NCI-H1930 (cell line): ENCODE data around the gene ARHGEF4.

ENCODE experiments used
- DNase-seq, 2 experiments: peaks; one replicate each; lab custom pipeline; 2025; lab: John Stamatoyannopoulos, UW

The ARHGEF4 gene, protein sequence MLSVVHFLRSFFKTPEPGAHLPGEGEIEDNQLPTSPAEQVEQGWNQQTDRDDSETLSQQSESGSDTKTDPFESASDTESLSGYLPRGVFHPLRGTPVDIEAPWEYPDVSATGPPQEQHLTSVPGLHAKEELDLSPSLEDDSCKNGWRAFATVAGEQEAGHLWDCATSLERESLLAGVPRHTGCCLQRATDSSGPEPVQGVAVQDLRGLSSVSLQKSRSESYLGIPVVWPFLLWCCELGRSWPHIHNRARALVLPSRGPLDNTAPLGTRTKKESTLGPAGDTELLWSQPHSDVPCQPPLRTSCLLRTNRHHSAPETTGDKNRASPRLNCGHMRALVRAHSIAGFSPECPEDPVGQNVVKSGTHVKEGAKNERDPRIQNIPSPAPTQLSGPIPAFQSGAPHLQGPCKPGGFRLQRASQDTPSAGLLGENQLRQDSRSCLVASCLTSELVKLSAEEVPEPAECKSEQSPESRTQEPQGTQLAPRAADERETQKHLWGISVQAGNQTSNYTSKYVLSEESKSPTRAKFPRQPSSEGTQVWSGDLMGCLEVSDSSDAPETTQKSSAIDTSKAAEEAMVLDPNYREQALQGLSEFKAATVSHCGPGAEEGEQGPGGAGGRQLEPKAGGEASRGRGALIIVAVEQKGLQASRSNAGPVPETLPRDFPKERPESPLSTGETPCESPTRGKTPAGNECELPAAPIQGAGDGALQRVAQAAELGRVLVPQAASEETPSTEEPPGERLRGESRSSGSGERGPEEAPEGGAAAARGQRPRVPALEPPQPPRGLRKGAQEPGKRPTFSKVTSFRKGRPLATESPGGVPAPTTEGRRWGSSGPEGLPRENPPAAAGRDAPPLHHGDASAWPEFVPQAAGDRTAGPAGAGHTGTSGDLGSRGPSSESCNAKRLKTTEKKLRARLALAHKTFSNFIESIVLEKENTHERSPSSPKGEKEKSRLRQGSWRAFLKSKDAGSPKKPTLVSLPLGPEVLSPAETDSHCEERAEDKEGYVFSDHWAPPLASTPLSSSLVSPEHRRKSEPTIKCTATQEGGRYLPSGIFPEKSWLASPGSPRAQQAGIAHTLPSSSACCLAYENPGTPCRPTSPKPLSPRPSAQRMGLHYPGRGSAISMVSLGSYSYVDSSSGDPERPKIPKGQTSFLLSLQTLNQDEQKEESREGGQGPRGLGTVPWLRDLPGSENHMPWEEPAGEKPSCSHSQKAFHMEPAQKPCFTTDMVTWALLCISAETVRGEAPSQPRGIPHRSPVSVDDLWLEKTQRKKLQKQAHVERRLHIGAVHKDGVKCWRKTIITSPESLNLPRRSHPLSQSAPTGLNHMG (N-terminal part only)

DNA sequence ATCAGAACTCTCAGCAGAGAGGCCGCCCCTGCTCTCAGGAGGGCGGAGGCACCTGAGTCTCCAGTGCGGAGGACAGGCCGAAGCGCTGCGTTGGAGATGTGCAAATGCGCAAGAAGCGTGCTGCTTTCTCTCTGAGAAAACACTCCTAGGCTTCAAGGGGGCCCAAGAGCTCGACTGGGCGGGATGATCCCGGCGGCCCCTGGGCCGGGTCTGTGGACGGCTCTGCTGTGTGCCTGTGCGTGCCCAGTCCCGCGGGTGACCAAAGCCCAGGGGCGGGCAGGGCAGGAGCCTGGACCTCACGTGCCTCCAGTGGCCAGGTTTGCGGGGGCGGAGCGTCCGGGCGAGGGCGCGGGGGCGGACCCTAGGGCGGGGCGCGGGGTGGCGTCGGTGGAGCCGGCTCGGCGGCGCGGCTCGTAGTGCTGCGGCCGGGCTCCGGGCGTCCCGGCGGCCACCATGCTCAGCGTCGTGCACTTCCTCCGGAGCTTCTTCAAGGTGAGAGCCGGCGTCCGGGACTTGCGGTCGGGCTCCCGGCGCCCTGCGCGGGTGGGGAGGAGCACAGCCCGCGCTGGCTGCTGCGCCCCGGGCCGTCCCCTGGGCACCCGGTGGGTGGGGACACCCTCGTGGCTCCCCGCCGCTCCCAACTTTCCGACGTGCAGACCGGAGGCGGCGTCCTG lies at the start of gene ARHGEF4:
ARHGEF4 (plus strand) TSS at position 414 of the 674 bp plus-strand sequence; CDS start at position 454, 40 bp downstream.
- DNase-seq = no peak

DNA sequence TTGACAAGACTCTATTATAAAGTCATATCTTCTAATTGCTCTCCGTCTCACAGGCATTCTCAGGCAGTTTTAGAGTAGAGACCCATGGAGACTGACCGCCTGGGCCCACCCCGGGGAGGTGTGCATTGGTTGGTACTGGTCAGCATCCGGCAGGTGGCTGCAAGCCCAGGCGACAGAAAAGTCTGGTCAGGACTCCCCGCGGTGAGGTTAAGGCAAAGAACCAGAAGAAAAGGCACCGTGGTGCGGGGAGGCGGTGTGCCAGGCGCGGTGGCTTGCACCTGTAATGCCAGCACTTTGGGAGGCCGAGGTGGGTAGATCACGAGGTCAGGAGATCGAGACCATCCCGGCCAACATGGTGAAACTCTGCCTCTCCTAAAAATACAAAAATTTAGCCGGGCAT lies 48.9 kb upstream of the ARHGEF4 start:
- no peak for DNase-seq

DNA sequence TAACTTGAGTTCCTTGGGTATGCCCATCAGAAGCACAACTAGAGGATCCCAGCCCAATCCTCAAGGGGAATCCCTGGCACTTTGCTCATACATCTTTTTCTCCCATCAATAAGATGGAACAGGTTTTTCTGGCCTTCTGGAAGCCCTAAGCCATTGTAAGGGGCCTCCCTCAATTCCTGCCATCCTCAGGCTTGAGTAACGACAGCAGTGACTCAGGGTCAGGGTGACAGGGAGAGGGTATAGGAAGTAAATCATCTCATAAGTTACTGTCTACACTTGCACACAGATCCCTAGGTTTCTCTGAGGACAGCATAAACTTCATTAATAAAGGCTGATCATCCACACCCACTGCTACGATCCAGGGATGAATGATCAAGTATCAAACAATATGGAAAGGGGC lies 46.4 kb upstream of the ARHGEF4 start:
- no peak for DNase-seq

DNA sequence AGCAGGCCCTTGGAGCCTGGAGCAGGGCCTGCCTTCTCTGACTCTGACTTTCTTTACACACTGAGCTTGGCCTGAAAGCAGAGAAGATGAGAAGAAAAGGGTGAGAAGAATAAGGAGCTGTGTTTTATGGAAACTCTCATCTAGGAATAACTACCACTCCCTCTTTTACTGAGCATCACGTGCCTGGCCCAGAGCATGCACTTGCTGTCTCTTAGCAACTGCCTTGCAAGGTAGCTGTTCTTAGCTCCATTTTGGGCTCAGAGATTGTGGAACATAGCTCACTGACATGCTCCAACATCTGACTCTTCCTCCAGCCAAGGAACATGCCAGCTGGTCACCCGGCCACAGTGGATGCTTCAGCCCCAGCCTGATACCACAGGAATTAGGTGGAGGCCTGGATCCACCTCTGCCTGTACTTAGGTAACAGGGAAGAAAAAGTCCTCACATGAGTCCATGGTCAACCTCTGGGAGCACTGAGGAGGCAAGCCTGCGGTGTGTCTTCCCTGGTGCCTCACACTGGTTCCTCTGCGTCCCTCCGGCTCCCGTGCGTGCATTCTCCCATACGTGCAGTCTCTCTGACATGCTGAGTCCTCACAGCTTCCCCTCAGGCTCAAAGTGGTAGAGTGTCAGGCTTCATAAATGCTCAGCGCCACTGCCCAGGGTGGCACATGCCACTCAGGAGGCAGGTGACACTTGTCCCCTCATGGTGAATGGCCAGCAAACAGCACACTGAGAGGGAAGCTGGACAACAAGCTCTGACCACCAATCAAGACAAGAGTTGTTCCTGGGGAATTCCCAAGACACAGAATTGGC lies 45.7 kb upstream of the ARHGEF4 start:
- DNase-seq = no peak

DNA sequence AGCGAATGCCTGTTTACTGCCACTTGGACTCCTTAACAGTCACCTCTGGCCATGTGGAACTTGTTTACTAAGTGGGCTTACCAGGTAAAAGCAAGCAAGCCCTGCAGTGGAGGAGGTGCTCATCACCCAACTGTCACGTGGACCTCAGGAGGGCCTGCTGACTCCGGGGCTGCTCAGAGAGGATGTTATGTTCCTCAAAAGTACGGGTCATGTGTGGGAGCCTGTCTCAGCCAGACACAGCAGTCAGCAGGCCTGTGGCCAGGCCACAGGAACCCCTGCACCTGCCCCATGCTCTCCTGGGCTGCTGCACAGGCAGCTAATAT lies 45.1 kb upstream of the ARHGEF4 start:
- DNase-seq = no peak

DNA sequence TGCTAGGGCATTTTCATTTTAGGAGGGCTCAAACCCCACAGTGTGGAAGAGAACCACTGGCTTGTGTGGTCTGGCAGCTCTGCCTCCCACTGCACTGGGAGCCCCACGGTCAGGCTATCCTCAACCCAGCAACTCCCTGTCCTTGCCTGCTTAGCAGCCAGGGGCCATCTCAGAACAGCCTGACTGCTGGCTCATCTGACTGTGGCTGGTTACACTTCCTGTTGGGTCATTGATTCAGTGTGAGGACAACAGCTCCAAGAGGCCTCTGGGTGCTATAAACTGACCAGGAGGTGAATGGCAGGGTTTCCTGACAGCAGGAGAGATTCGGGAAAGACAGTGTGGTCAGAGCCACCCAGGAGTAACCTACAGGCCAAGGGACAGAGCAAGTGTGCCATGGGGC lies 41.3 kb upstream of the ARHGEF4 start:
- no peak for DNase-seq

DNA sequence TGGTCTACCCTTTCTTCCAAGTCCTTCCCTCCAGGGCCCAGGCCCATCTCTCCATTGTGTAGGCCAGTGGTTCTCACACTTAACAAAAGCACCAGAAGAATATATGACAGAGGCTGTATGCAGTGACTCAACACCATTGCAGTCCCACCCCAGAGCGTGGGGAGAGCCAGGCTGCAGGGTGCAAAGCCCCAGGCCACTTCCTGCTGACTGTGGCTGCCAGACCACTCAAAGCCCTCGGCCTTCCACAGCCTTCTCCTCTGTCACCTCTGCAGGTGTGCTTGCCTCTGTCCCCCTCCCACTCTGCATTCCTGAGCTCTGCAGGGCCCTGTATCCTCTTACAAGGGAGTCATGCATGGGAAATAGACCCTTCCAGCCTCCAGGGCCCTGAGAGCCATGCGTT lies 40.4 kb upstream of the ARHGEF4 start:
- no peak for DNase-seq

DNA sequence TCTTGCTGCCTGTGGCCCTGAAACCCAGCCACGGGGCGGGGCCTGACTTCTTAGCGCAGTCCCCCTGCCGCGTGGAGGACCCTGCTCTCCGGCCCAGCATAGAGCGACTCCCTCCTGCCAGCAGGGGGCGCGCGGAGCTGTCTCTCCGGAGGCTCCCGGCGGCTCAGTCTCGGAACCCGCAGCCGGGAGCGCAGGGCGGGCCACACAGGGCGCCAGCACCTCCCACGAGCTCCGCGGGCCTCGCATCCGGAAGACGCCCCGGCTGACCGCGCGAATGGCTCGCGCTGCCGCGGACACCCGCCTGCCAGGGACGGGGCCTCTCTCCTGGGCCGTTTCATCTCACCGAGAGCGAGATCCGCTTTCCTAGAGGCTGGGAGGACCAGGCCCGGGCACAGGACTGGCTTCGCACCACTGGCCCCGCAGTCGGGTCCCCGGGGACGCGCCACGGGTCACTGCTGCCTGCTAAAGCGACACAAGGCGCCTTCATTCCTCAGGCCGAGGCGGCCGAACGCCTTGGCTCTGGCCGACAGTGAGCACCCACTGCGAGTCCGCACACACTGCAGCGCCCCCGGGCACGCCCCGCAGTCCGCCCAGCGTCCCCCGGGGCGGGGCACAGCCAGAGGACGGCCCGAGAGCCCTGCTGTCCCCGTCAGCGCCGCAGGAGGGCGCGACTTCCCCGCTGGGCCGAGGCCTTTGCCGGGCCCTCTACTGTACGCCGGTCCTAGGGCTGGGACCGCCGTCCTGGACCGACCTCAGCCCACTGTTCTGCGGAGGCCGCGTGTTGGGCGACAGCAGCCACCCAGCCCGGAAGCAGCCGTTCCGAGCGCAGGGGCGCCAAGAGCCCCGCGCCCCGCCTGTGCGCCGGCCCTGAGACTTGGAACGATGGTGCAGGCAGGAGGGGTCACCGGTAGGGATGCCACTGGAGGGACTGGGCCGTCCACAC lies 39.0 kb upstream of the ARHGEF4 start:
- peak; percentile 67 to 90 for DNase-seq

DNA sequence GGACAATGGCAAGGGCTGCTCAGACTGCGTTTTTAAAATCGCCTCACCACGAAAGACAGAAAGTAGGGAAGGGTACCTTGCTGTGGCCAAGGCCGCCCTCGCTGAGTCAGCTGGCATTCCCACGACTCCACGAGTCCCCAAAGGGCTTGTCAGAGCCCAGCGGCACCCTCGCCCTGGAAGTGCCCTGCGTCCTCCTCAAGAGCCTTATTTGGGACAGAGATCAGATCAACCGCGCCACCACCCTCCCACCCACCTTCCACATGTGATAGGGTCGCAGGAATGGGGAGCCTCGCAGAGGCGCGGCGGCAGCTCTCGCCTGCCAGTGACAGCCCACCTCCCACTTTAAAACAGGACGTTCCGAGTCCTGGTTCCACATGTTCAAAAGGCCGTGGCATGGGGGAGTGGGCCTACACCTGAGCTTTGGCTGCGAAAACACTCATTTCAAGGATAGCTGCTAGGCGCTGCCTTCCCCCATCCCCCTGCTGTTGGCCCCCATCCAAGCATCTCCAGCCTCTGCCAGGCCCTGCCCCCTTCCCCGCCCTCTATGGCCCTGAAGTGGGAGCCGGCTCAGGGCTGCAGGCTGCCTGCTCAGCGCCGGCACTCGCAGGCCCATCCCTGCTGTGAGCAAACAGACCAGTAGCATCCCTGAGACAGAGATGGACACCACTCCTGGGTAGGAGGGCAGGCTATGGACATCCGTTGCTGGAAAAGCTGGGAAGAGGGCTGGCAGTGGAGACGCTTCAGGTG lies 38.1 kb upstream of the ARHGEF4 start:
- DNase-seq = no peak

DNA sequence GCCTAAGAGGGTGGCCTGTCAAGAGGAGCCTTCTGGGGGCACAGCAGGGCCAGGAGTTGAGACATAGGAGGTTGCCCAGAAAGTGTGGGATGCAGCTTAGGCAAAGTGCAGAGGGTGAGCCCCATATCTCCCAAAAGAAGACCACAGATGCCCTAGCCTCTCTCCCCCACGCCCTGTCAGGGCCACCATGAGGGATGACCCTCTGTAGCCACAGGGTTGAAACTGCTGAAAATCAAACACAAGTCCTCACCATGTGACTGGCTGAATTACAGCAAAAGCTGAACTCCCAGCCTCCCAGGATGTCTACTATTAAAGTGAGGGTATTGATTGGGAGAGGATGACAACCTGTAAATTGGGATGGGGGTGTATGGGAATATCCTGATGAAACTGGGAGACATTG lies 37.4 kb upstream of the ARHGEF4 start:
- DNase-seq = no peak

DNA sequence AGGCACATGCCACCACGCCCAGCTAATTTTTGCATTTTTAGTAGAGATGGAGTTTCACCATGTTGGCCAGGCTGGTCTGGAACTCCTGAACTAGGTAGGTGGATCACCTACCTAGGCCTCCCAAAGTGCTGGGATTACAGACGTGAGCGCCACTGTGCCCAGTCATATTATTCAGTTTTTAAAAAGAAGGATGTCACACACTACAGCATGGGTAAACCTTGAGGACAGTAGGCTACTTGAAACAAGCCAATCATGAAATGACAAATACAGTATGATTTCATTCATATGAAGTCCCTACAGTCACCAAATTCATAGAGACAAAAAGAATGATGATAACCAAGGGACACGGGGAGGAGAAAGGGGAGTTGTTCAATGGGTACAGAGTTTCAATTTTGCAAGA lies 31.1 kb upstream of the ARHGEF4 start:
- DNase-seq = no peak

DNA sequence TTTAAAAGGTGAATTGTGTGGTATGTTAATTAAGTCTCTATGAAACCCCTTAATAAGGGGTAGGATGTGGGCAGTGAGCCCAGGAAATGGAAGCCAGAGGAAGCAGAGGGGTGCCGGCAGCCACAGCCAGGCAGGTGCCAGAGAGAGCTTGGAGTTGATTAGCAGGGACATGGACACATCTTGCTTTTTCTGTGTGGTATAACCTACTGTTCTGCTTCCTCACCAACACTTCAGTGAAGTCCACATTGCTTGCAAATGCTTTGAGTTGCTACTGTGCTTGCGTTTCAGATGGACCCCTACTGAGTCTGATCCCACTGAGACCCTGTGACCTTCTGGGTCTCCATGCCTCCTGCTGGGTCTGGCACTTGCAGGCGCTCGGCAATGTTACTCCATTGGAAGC lies 30.3 kb upstream of the ARHGEF4 start:
- DNase-seq = no peak

DNA sequence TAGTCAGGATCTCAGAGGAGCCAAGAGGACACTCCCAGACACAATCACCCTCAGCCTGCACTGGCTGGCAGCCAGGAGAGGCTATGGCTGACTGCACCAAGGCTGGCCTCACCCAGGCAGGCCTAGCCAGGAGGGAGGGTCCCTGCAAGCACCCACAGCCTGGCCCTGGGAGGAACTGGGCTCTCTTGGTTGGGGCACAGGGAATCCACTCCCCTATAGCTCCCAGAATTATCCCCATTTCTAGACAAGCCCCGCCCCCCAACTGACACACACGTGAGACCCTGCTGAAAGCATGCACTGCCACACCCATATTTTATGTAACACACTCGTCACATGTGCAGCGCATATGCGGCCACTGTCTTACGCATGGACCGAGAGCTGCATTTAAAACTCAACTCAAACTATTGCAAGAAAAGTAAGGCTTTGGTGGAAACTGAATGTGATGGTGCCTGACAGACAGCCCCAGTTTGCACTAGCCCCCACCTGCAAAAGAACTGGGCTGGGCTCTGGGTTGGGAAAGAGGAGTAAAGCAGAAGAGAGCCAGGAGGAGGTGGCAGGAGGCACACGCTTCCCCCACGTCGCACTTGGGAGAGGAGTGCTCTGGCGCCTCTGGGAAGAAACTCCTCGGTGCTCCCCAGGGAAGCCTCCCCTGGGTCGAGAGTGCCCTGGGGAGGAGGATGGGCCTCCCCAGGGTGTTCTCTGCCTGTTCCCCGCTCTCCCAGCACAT lies 28.9 kb upstream of the ARHGEF4 start:
- no peak for DNase-seq

DNA sequence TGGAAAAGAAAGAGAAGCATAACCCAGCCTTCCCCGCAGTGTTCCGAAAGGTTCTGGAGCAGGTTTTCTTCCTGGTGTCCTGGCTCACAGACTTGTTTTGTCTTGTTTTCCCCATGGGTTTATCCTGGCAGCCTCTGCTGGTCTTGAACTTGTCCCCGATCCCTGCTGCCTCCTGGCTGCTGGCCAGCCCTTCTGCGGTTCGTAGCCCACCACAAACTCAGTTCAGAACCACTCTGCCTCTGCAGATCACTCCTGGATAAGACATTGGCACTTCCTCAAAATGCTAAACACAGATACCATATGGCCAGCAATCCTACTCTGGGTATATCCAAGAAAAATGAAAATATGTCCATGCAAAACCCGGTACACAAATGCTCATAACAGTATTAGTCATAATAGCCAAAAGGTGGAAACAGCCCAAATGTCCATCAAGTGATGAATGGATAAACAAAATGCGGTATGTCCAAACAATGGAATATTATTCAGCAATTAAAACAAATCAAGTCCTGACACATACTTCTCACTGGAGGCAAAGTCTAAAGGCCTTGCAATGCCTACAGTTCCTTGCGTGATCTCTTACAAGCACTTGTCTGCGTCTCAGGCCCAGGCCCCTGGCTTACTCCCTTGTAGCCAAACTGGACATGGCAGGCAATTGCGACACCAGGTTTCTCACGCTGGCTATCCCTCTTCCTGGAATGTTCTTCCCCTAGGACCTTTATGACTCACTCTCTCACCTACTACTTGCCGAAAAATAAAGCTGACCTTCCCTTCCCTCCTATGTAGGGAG lies 28.0 kb upstream of the ARHGEF4 start:
- DNase-seq = no peak

DNA sequence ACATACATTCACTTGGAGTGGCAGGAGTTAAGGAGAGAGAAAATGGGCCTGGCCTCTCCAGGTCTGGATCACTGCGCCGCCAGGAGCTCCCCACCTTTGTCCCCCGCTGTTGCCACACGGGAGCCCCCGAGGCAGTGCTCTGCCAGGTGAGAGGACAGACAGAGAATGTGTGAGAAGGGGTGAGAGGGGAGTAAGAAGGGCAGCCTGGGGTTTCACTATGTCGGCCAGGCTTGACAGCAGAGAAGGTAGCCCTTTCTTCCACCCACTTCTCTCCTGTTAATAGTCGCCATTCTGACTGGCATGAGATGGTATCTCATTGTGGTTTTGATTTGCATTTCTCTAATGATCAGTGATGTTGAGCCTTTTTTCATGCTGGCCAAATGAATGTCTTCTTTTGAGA lies 26.2 kb upstream of the ARHGEF4 start:
- DNase-seq = no peak

DNA sequence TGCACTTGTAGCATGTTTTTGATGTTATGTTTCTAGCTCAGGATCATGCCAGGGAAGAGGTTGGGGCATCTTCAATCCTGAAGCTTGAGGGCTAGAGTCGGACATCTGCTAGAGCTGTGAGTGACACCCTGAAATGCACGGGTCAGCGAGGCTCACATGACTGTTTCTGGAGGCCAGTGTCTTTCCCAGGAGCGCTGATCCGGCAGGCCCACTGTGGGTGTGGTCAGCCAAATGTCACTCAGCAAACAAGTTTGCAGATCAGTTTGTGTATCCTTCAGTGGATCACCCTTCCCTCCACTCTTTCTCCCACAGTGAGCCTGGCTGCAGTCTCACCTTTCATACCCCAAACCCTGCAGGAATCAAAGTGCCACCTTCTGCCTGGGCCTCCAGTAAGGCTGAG lies 23.0 kb upstream of the ARHGEF4 start:
- no peak for DNase-seq

DNA sequence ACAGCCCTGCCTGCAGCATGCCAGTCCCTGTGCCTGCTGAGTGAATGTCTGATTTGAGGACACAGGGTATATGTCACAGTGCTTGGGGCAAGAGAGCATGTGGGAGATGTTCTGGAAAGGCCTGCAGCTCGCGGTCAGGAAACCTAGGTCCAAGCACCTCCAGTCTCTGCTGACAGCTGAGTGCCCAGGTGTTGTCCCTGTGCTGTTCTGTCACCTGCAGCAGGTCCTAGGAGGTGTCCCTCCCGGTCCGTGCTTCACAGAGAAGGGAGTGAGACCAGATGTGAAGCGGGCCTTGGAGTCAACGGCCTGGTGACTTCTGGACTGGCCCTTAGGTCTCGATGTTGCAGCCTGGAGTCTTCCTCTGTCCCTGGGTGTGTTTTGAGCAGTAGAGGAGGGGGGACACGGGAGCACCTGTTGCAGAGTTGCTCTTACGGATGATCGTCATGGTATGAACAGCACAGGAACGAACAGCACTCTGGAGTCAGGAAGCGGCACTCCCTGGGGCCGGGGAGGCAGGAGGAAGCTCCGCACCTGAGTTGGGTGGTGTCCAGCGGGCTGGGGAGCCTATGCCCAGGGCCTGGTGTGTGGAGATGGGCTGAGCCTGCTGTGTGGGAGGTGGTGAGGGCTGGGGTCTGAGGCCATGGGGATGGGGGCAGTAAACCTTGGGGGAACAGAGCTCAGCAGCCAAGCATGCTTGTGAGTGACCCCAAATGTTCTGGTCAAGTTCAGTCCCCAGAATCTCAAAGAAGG lies 21.6 kb upstream of the ARHGEF4 start:
- DNase-seq = no peak
